ENCODE data around the gene LGALSL. TPM values are rescaled to one million over a fixed set of nuclear protein-coding genes. Genes with fewer than 3 reads are reported as not detected.

Gene LGALSL
- polyA plus RNA-seq, 2 of the 4 experiments (the other 2 are of a cell fraction): 11.0 to 14.1 TPM

GRCh38 chr2:64461271-64462058 lies 7.5 kb downstream of the LGALSL start:
- H3K4me3 ChIP-seq: no peak overlapping the region
- H3K4me2 ChIP-seq: no peak overlapping the region
- no peaks in the 10 kb centered on the region for H3K9me3 ChIP-seq
- ATAC-seq (no peak), FAIRE-seq (no peak), DNase-seq (ENCODE audit: low read depth in 1 of 2, low spot score in 1 of 2) (no peak)
- no peak overlapping the region for H3K27ac ChIP-seq
- ChIA-PET CTCF (interaction anchor here (1.0 to 1.9 kb wide), 5 partner anchors 13 to 131 kb away, joined by 3 to 7 read pairs (median 6); no protein-coding TSS in a partner anchor), POLR2A (no interaction called here)
- WGBS (ENCODE audit: missing lambda C conversion rate): 81% methylated on average over 7 of the region's 7 CpGs
- H3K4me1 ChIP-seq: no peaks in the 10 kb centered on the region
- TF ChIP-seq HDAC2 (IDR thresholded peaks at IDR 0.05) (no peak), BCL3 (IDR thresholded peaks at IDR 0.05) (no peak), RFX5 (IDR thresholded peaks at IDR 0.05) (no peak)

- TF ChIP-seq KDM5A (IDR thresholded peaks at IDR 0.05) (no peak), REST (IDR thresholded peaks at IDR 0.05) (no peak), HDAC2 (IDR thresholded peaks at IDR 0.05) (no peak), EP300 (IDR thresholded peaks at IDR 0.05) (no peak)
- ATAC-seq: no peak
- Histone ChIP-seq H3K27ac (no peak overlapping the region), H3K4me3 (no peak overlapping the region), H3K4me2 (no peak overlapping the region), H3K4me1 (no peaks in the 10 kb centered on the region), H3K9me3 (no peaks in the 10 kb centered on the region)
- POLR2A ChIA-PET: no interaction called here
- WGBS (ENCODE audit: missing lambda C conversion rate): 78% methylated on average over 3 of the region's 3 CpGs
- no peak for FAIRE-seq
- no peak for DNase-seq (ENCODE audit: low read depth in 1 of 2, low spot score in 1 of 2)
- CTCF ChIA-PET: interaction anchor here (0.7 to 1.9 kb wide), 5 partner anchors 14 to 132 kb away, joined by 3 to 6 read pairs (median 5); no protein-coding TSS in a partner anchor
Measured at GRCh38 chr2:64462171-64462570, 8.2 kb downstream of the LGALSL start.

- Histone ChIP-seq H3K4me3 (no peak overlapping the region), H3K9me3 (no peaks in the 10 kb centered on the region), H3K4me2 (no peak overlapping the region), H3K4me1 (no peaks in the 10 kb centered on the region), H3K27ac (no peak overlapping the region)
- no peak for TF ChIP-seq NR3C1 (IDR thresholded peaks at IDR 0.05)
- ATAC-seq (no peak), DNase-seq (ENCODE audit: low read depth in 1 of 2, low spot score in 1 of 2) (no peak), FAIRE-seq (no peak)
- ChIA-PET CTCF (interaction anchor here (1.0 to 3.0 kb wide), 7 partner anchors 15 to 133 kb away, joined by 3 to 17 read pairs (median 5); no protein-coding TSS in a partner anchor), POLR2A (no interaction called here)
- 35% methylated on average over 5 of the region's 5 CpGs for WGBS (ENCODE audit: missing lambda C conversion rate)
Measured at GRCh38 chr2:64462940-64463700, 9.2 kb downstream of the LGALSL start.

GRCh38 chr2:64463781-64464180 lies 9.8 kb downstream of the LGALSL start:
- CTCF ChIA-PET: interaction anchor here (0.6 to 3.0 kb wide), 5 partner anchors 15 to 59 kb away, joined by 3 to 17 read pairs (median 3); no protein-coding TSS in a partner anchor
- Histone ChIP-seq H3K27ac (no peak overlapping the region), H3K4me3 (no peak overlapping the region), H3K4me1 (no peaks in the 10 kb centered on the region), H3K4me2 (no peak overlapping the region), H3K9me3 (no peaks in the 10 kb centered on the region)
- TF ChIP-seq KDM1A (IDR thresholded peaks at IDR 0.05; ENCODE audit: low read depth): no peak
- no peak for TF ChIP-seq HMGXB4 (CRISPR knock-in tag; IDR thresholded peaks at IDR 0.05; ENCODE audit: borderline replicate concordance)
- no peak for TF ChIP-seq EP300 (IDR thresholded peaks at IDR 0.05)
- no peak for TF ChIP-seq CEBPB (IDR thresholded peaks at IDR 0.05)
- TF ChIP-seq RARB (CRISPR knock-in tag; IDR thresholded peaks at IDR 0.05): no peak
- TF ChIP-seq HOXB5 (CRISPR knock-in tag; IDR thresholded peaks at IDR 0.05): no peak
- no peak for TF ChIP-seq MAX (IDR thresholded peaks at IDR 0.05)
- TF ChIP-seq ESRRA (IDR thresholded peaks at IDR 0.05; ENCODE audit: borderline replicate concordance, low read length): no peak
- no peak for TF ChIP-seq TP53 (CRISPR knock-in tag; IDR thresholded peaks at IDR 0.05)
- no peak for TF ChIP-seq HOXB13 (CRISPR knock-in tag; IDR thresholded peaks at IDR 0.05; ENCODE audit: low read depth)
- no peak for TF ChIP-seq HES2 (IDR thresholded peaks at IDR 0.05)
- ATAC-seq (peak; percentile 33 to 53; a peak in 4 of 6 replicates), DNase-seq (ENCODE audit: low read depth in 1 of 2, low spot score in 1 of 2) (no peak), FAIRE-seq (no peak)
- POLR2A ChIA-PET: no interaction called here
- WGBS (ENCODE audit: missing lambda C conversion rate): 87% methylated on average over 1 of the region's 1 CpG

Data from A549 (cell line).